PFSK-1 (cell line): Measurements from ENCODE around the gene COL6A5.

Experiments used
- FOXP2 ChIP-seq: optimal IDR thresholded peaks from 2 replicates; pipeline ENCODE3; 2011; ENCODE audit warnings: borderline replicate concordance, control low read depth, inconsistent platforms; ENCODE audit not compliant: insufficient read depth; ENCODE audit errors: extremely low read length, extremely low read depth
- POLR2AphosphoS5 ChIP-seq: IDR thresholded peaks from 2 replicates; pipeline ENCODE4 v1.6.1; 2012; ENCODE audit warnings: low read depth, mild to moderate bottlenecking, control low read depth, low read length, moderate library complexity
- SIN3A ChIP-seq: IDR thresholded peaks from 2 replicates; pipeline ENCODE4 v1.6.1; 2012; ENCODE audit warnings: mild to moderate bottlenecking, low read length, moderate library complexity, borderline replicate concordance; ENCODE audit not compliant: insufficient read depth
- TAF1 ChIP-seq: IDR thresholded peaks from 2 replicates; pipeline ENCODE4 v1.6.1; 2012; ENCODE audit warnings: low read length, control low read depth, borderline replicate concordance; ENCODE audit not compliant: insufficient read depth
- TF ChIP-seq, protein P1 (sequence below), 2 experiments: IDR thresholded peaks; 2 replicates each; pipeline versions ENCODE4 v1.6.1 to v1.8.0; 2011 to 2012; ENCODE audit warnings: low read depth in 2 of 2, low read length in 2 of 2, control low read depth in 1 of 2, inconsistent platforms in 1 of 2, mild to moderate bottlenecking in 1 of 2, moderate library complexity in 1 of 2; ENCODE audit not compliant: insufficient read depth in 1 of 2

Gene COL6A5

GRCh38 chr3:130411320-130411719, 65.8 kb downstream of the COL6A5 start:
- TF ChIP-seq SIN3A: no peak
- no peak for TF ChIP-seq TAF1
- no peak for TF ChIP-seq FOXP2
- no peak for TF ChIP-seq POLR2AphosphoS5
- TF ChIP-seq, protein P1, sequence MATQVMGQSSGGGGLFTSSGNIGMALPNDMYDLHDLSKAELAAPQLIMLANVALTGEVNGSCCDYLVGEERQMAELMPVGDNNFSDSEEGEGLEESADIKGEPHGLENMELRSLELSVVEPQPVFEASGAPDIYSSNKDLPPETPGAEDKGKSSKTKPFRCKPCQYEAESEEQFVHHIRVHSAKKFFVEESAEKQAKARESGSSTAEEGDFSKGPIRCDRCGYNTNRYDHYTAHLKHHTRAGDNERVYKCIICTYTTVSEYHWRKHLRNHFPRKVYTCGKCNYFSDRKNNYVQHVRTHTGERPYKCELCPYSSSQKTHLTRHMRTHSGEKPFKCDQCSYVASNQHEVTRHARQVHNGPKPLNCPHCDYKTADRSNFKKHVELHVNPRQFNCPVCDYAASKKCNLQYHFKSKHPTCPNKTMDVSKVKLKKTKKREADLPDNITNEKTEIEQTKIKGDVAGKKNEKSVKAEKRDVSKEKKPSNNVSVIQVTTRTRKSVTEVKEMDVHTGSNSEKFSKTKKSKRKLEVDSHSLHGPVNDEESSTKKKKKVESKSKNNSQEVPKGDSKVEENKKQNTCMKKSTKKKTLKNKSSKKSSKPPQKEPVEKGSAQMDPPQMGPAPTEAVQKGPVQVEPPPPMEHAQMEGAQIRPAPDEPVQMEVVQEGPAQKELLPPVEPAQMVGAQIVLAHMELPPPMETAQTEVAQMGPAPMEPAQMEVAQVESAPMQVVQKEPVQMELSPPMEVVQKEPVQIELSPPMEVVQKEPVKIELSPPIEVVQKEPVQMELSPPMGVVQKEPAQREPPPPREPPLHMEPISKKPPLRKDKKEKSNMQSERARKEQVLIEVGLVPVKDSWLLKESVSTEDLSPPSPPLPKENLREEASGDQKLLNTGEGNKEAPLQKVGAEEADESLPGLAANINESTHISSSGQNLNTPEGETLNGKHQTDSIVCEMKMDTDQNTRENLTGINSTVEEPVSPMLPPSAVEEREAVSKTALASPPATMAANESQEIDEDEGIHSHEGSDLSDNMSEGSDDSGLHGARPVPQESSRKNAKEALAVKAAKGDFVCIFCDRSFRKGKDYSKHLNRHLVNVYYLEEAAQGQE (IDR thresholded peaks at IDR 0.05; ENCODE audit: insufficient read depth in 1 of 2, low read depth in 2 of 2, low read length in 2 of 2): no peak

- TF ChIP-seq SIN3A (no peak), POLR2AphosphoS5 (no peak), FOXP2 (no peak), TAF1 (no peak)
- TF ChIP-seq, protein P1 (IDR thresholded peaks at IDR 0.05; ENCODE audit: insufficient read depth in 1 of 2, low read depth in 2 of 2, low read length in 2 of 2): no peak
Observed at GRCh38 chr3:130412991-130413560, 67.6 kb downstream of the COL6A5 start.

DNA sequence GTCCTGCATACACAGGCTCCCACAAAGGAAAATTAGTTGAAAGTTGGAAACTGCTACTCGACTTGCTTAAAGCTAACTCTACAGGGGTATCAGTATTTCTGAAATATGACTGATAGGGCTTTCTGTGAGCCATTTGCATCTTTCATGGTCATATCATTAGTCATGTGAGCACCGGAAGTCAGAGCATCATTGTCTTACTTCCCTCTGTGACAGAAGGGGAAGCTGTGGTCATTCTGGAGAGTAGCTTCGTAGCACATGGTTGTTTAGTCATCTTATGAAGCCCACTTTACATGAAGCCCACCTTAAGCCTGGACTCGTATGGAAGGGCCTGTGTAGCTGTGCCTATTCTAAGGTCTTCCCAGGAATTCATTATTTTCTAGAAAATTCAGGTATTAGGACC, 69.0 kb downstream of the COL6A5 start:
- TF ChIP-seq FOXP2 (no peak), TAF1 (no peak), SIN3A (no peak), POLR2AphosphoS5 (no peak)
- TF ChIP-seq, protein P1 (IDR thresholded peaks at IDR 0.05; ENCODE audit: insufficient read depth in 1 of 2, low read depth in 2 of 2, low read length in 2 of 2): no peak

DNA sequence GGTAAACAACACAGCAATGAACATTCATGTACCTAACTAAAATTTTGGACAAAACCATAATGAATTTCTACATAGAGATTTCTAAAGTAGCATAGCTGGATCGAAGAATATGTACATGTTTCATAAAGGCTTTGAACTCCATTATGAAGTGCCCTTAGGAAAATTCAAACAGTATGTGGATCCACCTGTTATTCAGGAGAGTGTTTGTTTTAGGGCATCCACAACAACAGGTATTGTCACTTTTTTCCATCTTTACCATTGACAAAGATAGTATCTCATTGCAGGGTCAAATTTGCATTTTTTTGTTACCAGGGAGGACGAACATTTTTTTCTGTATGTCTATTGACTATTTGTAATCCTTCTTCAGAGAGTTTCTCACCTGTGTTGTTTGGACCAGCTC, 75.0 kb downstream of the COL6A5 start:
- TF ChIP-seq POLR2AphosphoS5: no peak
- TF ChIP-seq SIN3A: no peak
- no peak for TF ChIP-seq FOXP2
- TF ChIP-seq TAF1: no peak
- TF ChIP-seq, protein P1 (IDR thresholded peaks at IDR 0.05; ENCODE audit: insufficient read depth in 1 of 2, low read depth in 2 of 2, low read length in 2 of 2): no peak

GRCh38 chr3:130423064-130423463, 77.6 kb downstream of the COL6A5 start:
- TF ChIP-seq, protein P1 (IDR thresholded peaks at IDR 0.05; ENCODE audit: insufficient read depth in 1 of 2, low read depth in 2 of 2, low read length in 2 of 2): no peak
- TF ChIP-seq POLR2AphosphoS5 (no peak), FOXP2 (no peak), TAF1 (no peak), SIN3A (no peak)
